CD4-positive, alpha-beta T cell treated with Interleukin-17A for 1 hour (primary cell): ENCODE data around the gene APH1B.
"Not testable (repeated sequence)": the region's sequence is repeated elsewhere in the genome, so short reads cannot be mapped to it uniquely, and the experiment has no call there.

Source experiments
- DNase-seq: peaks from one replicate; pipeline ENCODE4 v3.0.0-alpha.2; 2020

The APH1B gene

GRCh38 chr15:63335543-63336240 is 58.3 kb downstream of the APH1B start:
- no peak for DNase-seq

GRCh38 chr15:63337046-63337445 is 59.6 kb downstream of the APH1B start:
- DNase-seq = no peak

DNA sequence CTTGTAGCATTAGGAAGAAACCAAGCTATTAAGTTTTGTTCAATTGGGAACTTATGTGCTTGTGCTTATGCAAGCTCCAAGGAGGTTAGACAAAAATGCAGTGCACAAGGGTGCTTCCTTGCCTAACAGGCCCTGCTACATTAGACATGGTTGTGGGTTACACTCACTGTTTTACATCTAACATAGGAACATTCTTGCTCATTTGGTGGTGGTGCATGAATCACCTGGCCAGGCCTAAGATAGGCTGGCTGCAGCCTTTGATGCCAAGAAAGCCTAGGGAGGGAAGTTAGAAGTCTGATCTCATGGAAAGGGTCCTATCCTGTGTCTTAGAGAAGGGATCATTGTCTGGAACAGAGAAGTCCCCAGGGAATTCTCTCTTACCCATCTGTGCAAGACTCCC is 60.8 kb downstream of the APH1B start:
- no peak for DNase-seq

GRCh38 chr15:63339006-63339766 is 61.8 kb downstream of the APH1B start:
- no peak for DNase-seq

DNA sequence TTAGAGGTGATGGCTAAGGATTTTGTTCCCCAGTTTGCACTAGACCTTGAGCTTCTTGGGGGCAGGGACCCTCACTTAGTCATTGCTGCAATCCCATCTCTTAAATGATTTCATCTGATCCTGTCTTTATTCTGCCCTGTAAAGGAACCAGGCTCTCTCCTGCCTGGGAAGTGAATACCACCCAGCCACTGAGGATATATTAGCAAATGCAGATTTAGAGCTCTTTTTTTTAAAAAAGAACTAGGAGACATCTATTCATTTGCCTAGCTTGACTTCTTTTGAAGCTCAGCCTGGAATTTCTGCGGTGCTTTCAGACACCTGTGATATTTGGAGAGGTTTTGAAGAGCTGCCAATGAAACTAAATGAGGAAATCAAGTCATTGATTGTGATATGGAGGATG is 62.4 kb downstream of the APH1B start:
- no peak for DNase-seq

- DNase-seq = no peak
Observed at GRCh38 chr15:63340353-63340752, 62.9 kb downstream of the APH1B start.

DNA sequence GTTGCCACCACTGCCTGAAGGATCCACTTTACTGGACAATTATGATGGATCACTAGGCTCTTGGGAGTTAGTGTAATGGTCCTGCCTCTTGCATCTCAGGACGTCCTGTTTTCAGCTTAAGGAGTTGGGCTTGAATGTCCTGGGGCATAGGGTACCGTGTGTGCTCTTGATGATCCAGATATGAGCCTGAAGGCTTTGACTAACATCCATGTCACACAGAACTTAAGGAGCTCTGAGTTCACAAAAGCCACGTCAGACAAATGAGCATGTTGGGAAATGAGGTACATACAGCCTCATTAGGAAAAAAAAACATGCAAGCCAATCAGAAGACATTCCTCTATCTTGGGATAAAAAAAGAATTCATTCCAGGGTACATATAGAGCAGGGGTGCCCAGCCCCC is 63.5 kb downstream of the APH1B start:
- DNase-seq = no peak

DNA sequence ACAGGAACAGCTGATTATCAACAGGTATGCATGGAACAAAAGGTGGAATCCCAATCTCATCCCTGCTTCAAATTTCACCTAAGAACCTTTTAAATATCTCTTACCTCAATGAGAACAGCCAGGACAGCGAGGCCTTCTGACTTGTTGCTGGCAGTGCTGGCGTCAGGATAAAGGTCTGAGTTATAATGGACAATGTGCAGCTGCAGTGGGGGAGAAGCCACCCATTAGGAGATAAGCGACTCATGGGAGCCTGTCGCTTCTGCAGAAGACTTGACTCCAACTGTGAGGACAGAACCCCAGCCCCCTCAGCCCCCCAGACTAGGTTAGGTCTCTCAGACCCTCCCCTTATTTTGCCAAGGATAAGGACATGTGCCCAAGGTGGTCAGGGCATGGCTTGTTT is 64.5 kb downstream of the APH1B start:
- no peak for DNase-seq

DNA sequence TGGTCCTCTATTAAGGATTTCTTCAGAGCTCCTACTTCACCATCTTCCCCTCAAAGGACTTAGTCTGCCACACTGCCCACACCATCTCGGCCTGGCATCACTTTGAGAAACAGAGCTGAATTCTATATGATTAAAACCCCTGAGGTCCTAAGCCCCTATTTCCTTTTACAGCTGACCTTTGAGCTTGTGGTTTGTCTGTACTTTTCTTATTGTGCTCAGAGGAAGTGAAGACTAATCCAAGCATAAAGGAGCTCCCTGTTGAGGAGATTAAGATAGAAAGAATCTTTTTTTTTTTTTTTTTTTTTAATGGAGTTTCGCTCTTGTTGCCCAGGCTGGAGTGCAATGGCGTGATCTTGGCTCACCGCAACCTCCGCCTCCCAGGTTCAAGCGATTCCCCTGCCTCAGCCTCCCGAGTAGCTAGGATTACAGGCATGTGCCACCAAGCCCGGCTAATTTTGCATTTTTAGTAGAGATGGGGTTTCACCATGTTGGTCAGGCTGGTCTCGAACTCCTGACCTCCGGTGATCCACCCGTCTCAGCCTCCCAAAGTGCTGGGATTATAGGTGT is 65.7 kb downstream of the APH1B start:
- not testable (repeated sequence) for DNase-seq

DNA sequence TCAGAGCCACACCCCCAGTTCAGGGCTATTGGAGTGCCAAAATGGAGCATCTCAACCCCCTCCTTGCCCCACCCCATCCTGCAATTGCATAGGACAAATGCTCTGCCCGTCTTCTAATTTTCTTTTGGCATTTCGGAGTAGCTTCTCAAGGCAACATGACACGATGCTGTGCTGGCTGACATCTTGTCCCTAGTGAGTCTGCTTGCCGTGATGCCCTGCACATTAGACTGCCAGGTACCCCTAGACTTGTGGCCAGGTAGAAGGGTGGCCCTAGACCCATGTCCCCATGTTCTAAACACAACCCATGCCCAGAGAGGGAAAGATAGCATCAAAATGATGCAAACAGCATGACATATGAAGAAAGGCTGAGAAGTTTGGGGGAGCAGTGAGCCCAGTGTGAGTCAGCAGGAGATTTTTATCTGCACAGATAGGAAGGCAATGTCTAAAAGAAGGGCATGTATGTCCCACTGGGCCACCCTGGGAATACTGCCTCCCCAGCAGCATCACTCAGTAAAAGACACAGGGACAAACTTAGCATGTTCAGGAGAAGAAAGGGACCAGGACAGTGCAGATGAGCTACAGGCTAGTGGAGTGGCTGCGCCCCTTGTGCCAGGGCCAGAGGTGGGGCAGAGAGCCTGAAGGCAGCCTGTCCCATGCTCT is 67.5 kb downstream of the APH1B start:
- DNase-seq = no peak

DNA sequence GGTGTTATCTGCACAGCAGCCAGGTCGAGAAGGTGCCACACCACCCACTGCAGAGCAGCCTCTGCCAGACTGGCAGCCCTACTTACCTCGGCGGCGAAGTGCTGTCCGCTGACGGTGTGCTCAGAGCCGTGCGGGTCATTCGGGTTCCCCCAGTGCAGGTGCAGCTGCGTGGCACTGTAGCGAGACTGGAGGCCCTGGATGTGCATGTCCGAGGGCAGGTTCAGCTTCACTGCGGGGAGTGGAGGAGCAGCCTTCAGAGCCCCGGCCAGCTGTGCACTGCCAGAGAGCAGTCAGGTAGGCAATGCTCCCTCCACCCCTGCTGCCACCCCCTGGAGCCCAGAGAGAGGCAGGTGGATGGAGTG is 68.0 kb downstream of the APH1B start:
- DNase-seq = no peak

DNA sequence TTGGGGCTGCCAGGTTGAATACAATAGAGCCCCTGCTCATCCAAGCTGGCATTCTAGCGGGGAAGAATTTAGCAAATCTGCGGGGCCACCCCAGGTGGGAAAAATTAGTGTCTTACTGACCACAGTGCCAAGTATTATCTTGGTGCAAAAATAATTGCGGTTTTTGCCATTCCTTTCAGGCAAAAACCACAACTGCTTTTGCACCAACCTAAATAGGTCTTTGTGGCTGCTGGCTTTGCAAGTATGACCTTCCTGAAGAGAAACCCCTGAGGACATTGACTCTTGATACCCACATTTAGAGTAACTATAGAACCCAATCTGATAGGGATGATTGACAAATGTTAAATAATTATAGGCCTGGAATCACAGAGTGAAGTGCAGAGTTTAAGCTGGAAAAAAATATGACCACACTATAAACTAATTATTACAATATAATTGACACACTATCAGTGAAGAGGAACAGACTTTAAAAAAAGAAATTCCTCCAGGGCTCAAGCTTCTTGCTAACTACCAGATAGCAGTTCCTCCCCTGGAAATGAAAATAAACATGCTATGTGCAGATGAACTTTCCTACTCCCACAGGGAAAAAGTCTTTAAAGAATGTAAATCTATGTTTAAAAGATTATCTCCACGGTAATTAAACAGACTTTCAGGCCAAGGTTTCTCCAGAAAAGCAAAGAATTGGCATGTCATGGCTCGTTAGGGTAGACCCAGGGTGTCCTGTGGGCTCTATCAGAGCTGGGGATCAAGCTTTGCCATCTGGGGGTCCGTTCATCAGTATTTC is 69.9 kb downstream of the APH1B start:
- DNase-seq = no peak

DNA sequence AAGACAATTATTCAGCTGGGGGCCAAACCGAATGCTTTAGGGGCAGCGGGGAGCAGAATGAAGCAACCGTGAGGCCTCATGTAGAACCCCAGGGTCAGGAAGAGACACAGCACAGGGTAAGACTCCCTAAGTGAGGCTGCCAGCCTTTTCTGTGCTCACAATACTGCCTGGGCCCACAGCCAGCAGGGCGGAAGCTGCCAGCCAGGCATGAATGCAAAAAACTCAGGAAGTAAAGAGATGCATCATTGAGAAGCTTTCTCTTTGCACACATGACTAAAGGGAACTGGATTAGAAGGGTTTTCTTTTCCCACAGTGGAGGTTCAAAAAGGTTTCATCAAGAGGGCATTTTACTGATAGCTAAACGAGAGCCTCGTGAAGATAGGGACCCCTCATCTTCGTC is 71.0 kb downstream of the APH1B start:
- no peak for DNase-seq

DNA sequence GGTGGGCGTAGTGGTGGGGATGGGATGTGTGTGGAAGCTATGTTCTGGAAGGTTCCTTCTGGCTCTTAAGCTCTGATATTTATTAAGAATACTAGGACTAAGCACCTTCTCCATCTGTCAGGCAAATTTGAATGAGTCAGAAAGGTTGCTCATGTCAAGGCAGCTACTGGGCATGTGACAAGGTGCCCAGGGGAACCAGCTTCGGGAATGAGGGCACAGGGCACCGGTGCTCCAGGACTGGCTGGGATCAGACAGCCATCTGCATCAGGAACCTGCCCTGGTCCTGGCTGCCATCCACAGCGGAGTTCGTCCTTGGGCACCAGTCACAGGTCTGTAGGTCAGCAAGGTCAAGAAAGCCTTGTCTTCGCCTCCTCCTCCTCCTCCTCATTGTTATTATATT is 71.8 kb downstream of the APH1B start:
- DNase-seq = no peak

- no peak for DNase-seq
Observed at GRCh38 chr15:63349621-63350020, 72.2 kb downstream of the APH1B start.

GRCh38 chr15:63350178-63350621 is 72.8 kb downstream of the APH1B start:
- DNase-seq = no peak

DNA sequence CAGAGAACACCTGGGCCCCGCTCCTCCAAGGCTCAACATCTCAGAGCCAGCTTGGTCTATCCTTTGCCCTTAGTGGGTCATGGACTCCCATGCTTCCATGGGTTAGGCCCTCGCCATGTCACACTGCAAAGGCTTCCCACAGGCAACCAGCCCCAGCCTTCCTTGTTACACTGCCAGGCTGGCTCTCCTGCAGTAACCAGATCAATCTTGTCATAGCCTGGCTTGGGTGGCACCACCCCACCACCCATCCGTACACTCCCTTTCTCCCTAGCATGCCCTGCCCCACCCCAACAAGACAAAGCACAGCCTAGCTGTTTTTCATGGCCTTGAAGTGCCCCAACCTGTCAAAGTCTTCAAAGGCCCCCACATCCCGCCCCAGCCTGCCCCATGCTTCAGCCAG is 73.8 kb downstream of the APH1B start:
- DNase-seq = no peak

- no peak for DNase-seq
Observed at GRCh38 chr15:63352808-63353207, 75.4 kb downstream of the APH1B start.

GRCh38 chr15:63353261-63353660 is 75.9 kb downstream of the APH1B start:
- no peak for DNase-seq

DNA sequence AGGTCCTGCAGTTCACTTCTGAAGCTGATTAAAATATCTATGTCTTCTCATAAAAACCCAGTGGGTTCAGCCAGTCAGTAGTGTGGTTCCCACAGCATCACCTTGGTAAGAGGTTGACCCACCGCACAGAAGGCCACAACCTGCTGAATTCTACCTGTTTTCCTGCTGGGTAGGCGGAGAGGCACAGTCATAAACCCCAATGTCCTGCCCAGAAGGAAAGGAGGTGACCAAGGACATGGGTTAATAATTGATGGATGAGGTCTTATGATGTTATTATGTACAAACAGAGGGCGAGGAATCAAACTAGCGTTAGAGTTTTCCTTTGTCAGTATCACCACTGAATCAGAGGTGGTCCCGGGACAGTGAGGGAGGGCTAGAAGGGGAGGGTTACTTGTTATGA is 76.5 kb downstream of the APH1B start:
- no peak for DNase-seq

GRCh38 chr15:63354821-63355650 is 77.6 kb downstream of the APH1B start:
- no peak for DNase-seq

DNA sequence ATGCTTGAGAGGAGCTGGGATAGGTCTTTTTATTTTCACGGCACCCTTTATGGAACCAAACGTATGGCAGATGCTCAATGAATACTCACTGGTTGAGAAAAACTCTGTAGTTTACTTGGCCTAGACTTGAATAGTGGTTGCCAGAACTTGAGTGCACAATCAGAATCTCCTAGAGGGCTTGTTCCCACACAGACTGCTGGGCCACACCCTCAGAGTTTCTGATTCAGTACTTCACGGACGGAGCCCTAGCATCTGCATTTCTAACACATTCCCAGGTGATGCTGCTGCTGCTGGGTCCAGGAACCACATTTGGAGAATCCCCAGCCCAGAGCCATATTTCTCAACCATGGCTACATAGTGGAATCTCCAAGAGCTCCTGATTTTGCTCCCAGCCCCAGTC is 79.7 kb downstream of the APH1B start:
- DNase-seq = no peak
